ENCODE measurements around the gene RPS6KB2. TPM values are rescaled to one million over a fixed set of nuclear protein-coding genes. Genes with fewer than 3 reads are reported as not detected.

Gene RPS6KB2
- total and polyA plus RNA-seq, 9 of the 15 experiments (the other 6 are each of a cell fraction or from before 2014, with no cell fraction given), result 0.42 to 122 (median 82.6) TPM

GRCh38 chr11:67463680-67464410, 35.6 kb downstream of the RPS6KB2 start (continued):
- TF ChIP-seq MYC (IDR thresholded peaks at IDR 0.05; ENCODE audit: low read depth, low read length) (0 out of 2 replicates have a peak, but pooled peaks have one; percentile 11), MYC (CRISPR knock-in tag; IDR thresholded peaks at IDR 0.05; ENCODE audit: borderline replicate concordance, low read depth) (0 out of 2 replicates have a peak, but pooled peaks have one; percentile 30), SRSF1 (IDR thresholded peaks at IDR 0.05; ENCODE audit: low read depth, low read length) (no peak), KLF1 (tag; IDR thresholded peaks at IDR 0.05) (peak; percentile 53; the same call in 1 of the 2 replicates), NR2F6 (CRISPR knock-in tag; IDR thresholded peaks at IDR 0.05) (no peak), ZFPM2 (CRISPR knock-in tag; IDR thresholded peaks at IDR 0.05) (no peak), MCM5 (IDR thresholded peaks at IDR 0.05; ENCODE audit: low read depth) (no peak), NCOR1 (IDR thresholded peaks at IDR 0.05) (no peak), E2F1 (CRISPR knock-in tag; IDR thresholded peaks at IDR 0.05) (no peak), ZNF280B (CRISPR knock-in tag; IDR thresholded peaks at IDR 0.05) (no peak), ZNF408 (CRISPR knock-in tag; IDR thresholded peaks at IDR 0.05; ENCODE audit: low read depth) (no peak), POLR3A (IDR thresholded peaks at IDR 0.05; ENCODE audit: borderline replicate concordance, extremely low read depth, insufficient read depth, insufficient read length) (no peak), ZNF398 (CRISPR knock-in tag; IDR thresholded peaks at IDR 0.05) (no peak), PATZ1 (CRISPR knock-in tag; IDR thresholded peaks at IDR 0.05; ENCODE audit: borderline replicate concordance) (no peak), MYNN (IDR thresholded peaks at IDR 0.05) (peak; percentile 81), MYNN (CRISPR knock-in tag; IDR thresholded peaks at IDR 0.05) (no peak), FIP1L1 (IDR thresholded peaks at IDR 0.05; ENCODE audit: low read depth, low read length, poor library complexity, severe bottlenecking) (no peak), ZSCAN29 (IDR thresholded peaks at IDR 0.05) (no peak), NFRKB (IDR thresholded peaks at IDR 0.05; ENCODE audit: low read depth) (peak; percentile 76; the same call in 1 of the 2 replicates), SMAD2 (IDR thresholded peaks at IDR 0.05; ENCODE audit: low read depth, low read length) (no peak), SUPT5H (IDR thresholded peaks at IDR 0.05) (peak; percentile 72)
- TF ChIP-seq, protein P1, sequence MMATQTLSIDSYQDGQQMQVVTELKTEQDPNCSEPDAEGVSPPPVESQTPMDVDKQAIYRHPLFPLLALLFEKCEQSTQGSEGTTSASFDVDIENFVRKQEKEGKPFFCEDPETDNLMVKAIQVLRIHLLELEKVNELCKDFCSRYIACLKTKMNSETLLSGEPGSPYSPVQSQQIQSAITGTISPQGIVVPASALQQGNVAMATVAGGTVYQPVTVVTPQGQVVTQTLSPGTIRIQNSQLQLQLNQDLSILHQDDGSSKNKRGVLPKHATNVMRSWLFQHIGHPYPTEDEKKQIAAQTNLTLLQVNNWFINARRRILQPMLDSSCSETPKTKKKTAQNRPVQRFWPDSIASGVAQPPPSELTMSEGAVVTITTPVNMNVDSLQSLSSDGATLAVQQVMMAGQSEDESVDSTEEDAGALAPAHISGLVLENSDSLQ (IDR thresholded peaks at IDR 0.05), result no peak

All from K562 (cell line).